A549 (cell line): Measurements from ENCODE around the gene NOP53.

Experiments
- CTCF ChIP-seq: fragments of >200 bp; sonication (Bioruptor Twin); formaldehyde crosslinking; IDR thresholded peaks from 3 replicates; pipeline ENCODE4 v1.5.1; 2016
- EP300 ChIP-seq, 2 experiments: fragments of >200 bp; sonication (Bioruptor Twin); formaldehyde crosslinking; IDR thresholded peaks; 2 replicates in 1 of 2; 3 replicates in 1 of 2; pipeline ENCODE4 v1.6.1; 2016 to 2017
- MAX ChIP-seq: IDR thresholded peaks from 2 replicates; pipeline ENCODE4 v1.6.1; 2012
- REST ChIP-seq: fragments of 200-600 bp; sonication (generic); IDR thresholded peaks from 2 replicates; pipeline ENCODE4 v1.6.1; 2016; ENCODE audit warnings: antibody characterized with exemption, mild to moderate bottlenecking, moderate library complexity

- TF ChIP-seq REST = no peak
- TF ChIP-seq CTCF = no peak
- no peak for TF ChIP-seq EP300 (IDR thresholded peaks at IDR 0.05)
- peak; percentile 80 for TF ChIP-seq MAX
Observed at GRCh38 chr19:47778049-47778953, 33.0 kb downstream of the NOP53 start, which contains the start of gene SELENOW.
